HG03442 (cell line): ENCODE measurements around the gene UGCG.
A peak's percentile ranks its signal among the peaks of the same experiment; 100 is the strongest.

Source experiments
- ATAC-seq: cut with Tn5 transposase; IDR thresholded peaks from one replicate; pipeline ENCODE4 v1.9.1; 2021; ENCODE audit warnings: mild to moderate bottlenecking, moderate library complexity; ENCODE audit not compliant: unreplicated experiment

The UGCG gene

DNA sequence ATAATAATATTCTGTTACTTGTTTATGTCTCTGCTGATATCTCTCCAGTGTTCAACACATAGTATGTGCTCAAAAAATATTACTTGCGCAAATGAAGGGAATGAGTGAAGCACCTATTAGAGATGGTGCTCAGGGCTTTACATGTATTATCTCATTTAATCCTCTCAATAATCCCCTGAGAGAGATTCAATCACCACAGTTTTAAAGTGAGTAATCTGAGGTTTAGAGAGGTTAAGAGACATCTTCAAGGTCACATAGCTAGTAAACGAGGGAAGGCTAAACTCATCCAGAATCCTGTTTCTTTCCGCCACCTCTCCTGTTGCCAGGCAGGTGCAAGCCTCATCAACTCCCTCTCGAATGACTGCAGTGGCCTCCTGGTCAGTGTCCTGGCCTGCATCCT lies 82.0 kb downstream of the UGCG start:
- no peak for ATAC-seq

GRCh38 chr9:111979561-111979960 lies 82.9 kb downstream of the UGCG start:
- no peak for ATAC-seq

- ATAC-seq, result no peak
These were observed 83.8 kb downstream of the UGCG start for GRCh38 chr9:111980398-111980797.

DNA sequence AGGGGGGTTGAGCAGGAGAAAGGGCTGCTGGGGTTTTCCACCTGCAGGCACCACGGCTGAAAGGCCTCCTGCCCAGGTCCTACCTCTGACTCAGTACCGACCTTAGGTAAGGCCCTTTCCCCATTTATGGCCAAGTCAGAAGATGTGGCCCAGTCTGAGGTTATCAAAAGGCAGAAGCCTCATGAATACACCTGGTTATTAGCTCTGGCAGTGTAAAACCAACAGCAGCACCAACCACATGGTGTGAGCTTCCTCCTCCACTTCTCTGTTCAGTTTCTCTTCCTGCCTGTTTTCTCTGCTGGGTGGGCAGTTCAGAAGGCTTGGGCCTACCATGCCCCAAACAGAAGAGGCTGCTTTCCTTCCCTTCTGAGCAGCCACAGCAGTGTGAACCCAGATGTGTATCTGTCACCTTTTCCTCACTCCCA lies 86.9 kb downstream of the UGCG start:
- peak; percentile 56 for ATAC-seq

- no peak for ATAC-seq
These were observed 87.6 kb downstream of the UGCG start for GRCh38 chr9:111984086-111984802.
